SK-N-SH (cell line): ENCODE data around the gene SNX22. TPM values are rescaled to one million over a fixed set of nuclear protein-coding genes. Genes with fewer than 3 reads are reported as not detected.

ENCODE experiments used
- CTCF ChIA-PET: fragments of 300-600, 350-600 bp; formaldehyde crosslinking; extraction: SDS; loops from one replicate; lab custom pipeline; 2021; lab: Yijun Ruan, JAX
- POLR2A ChIA-PET: fragments of 350-600 bp; sonication (Branson Sonifier 250); formaldehyde crosslinking; extraction: SDS; loops from one replicate; lab custom pipeline; 2020; ENCODE audit warnings: antibody characterized with exemption, inconsistent platforms; lab: Yijun Ruan, JAX
- DNase-seq: peaks from one replicate; pipeline ENCODE4 v3.0.0; 2012
- H2AFZ ChIP-seq: fragments of 200-600 bp; sonication (generic); 2 replicates; pipeline ENCODE4 v1.8.1; 2016; ENCODE audit warnings: antibody characterized with exemption, mild to moderate bottlenecking, low read depth
- H3F3A ChIP-seq: fragments of 200-600 bp; sonication (generic); replicated peaks from 2 replicates; pipeline ENCODE3; 2016; ENCODE audit warnings: antibody characterized with exemption, mild to moderate bottlenecking; ENCODE audit not compliant: insufficient read depth
- H3K27ac ChIP-seq, 2 experiments: fragments of 200-500 bp in 1 of 2; fragments of 200-600 bp in 1 of 2; sonication (Bioruptor generic) in 1 of 2; sonication (generic), shearing (Covaris generic) in 1 of 2; 2 replicates each; pipeline versions ENCODE4 v1.5.1 to v1.6.1; 2014 to 2016; ENCODE audit warnings: low read depth in 2 of 2, inconsistent platforms in 1 of 2, low read length in 1 of 2, mild to moderate bottlenecking in 1 of 2, mixed read lengths in 1 of 2
- H3K27me3 ChIP-seq: fragments of 200-600 bp; sonication (generic), shearing (Covaris generic); 2 replicates; pipeline ENCODE4 v1.6.1; 2016; ENCODE audit warnings: mixed run types; ENCODE audit not compliant: insufficient read depth
- H3K36me3 ChIP-seq, 2 experiments: fragments of 200-500 bp in 1 of 2; fragments of 200-600 bp in 1 of 2; sonication (Bioruptor generic) in 1 of 2; sonication (generic) in 1 of 2; replicated peaks in 1 of 2; 2 replicates each; pipeline versions ENCODE3 to v1.5.1; 2014 to 2016; ENCODE audit warnings: low read length in 1 of 2, mild to moderate bottlenecking in 1 of 2; ENCODE audit not compliant: insufficient read depth in 2 of 2, control insufficient read depth in 1 of 2
- H3K4me1 ChIP-seq, 2 experiments: fragments of 200-500 bp in 1 of 2; fragments of 200-600 bp in 1 of 2; sonication (Bioruptor generic) in 1 of 2; sonication (generic), shearing (Covaris generic) in 1 of 2; 2 replicates each; pipeline versions ENCODE4 v1.5.1 to v1.6.1; 2014 to 2016; ENCODE audit warnings: low read depth in 1 of 2, low read length in 1 of 2, mixed run types in 1 of 2; ENCODE audit not compliant: insufficient read depth in 2 of 2, control insufficient read depth in 1 of 2
- H3K4me2 ChIP-seq: fragments of 200-600 bp; sonication (generic), shearing (Covaris generic); 2 replicates; pipeline ENCODE4 v1.6.1; 2017; ENCODE audit warnings: mixed run types
- H3K4me3 ChIP-seq, 2 experiments: fragments of 200-500 bp in 1 of 2; fragments of 200-600 bp in 1 of 2; sonication (Bioruptor generic) in 1 of 2; sonication (generic), shearing (Covaris generic) in 1 of 2; 2 replicates each; pipeline versions ENCODE4 v1.5.1 to v1.8.1; 2014 to 2016; ENCODE audit warnings: low read depth in 2 of 2, inconsistent platforms in 1 of 2, low read length in 1 of 2, mild to moderate bottlenecking in 1 of 2, mixed read lengths in 1 of 2, moderate library complexity in 1 of 2
- H3K79me2 ChIP-seq: fragments of 200-600 bp; sonication (generic); 2 replicates; pipeline ENCODE4 v1.8.1; 2017; ENCODE audit warnings: mild to moderate bottlenecking; ENCODE audit not compliant: insufficient read depth
- H3K9ac ChIP-seq: fragments of 200-600 bp; sonication (generic); 2 replicates; pipeline ENCODE4 v1.6.1; 2017; ENCODE audit warnings: mixed run types
- H3K9me2 ChIP-seq: fragments of 200-600 bp; sonication (generic); 2 replicates; pipeline ENCODE4 v1.6.1; 2017; ENCODE audit warnings: mixed run types
- H3K9me3 ChIP-seq: fragments of 200-600 bp; sonication (generic); 2 replicates; pipeline ENCODE4 v1.6.1; 2017; ENCODE audit warnings: mixed run types, mild to moderate bottlenecking, moderate library complexity
- H4K20me1 ChIP-seq: fragments of 200-600 bp; sonication (generic); 2 replicates; pipeline ENCODE4 v1.6.1; 2017; ENCODE audit warnings: mild to moderate bottlenecking, mixed run types; ENCODE audit not compliant: insufficient read depth
- ELF1 ChIP-seq: IDR thresholded peaks from 2 replicates; pipeline ENCODE4 v1.4.0; 2012
- EP300 ChIP-seq, 2 experiments: IDR thresholded peaks; 2 replicates each; pipeline versions ENCODE4 v1.4.0 to v1.6.1; 2012; ENCODE audit warnings: borderline replicate concordance in 1 of 2, low read depth in 1 of 2, low read length in 1 of 2
- EZH2phosphoT487 ChIP-seq: fragments of 200-600 bp; sonication (generic); IDR thresholded peaks from 2 replicates; pipeline ENCODE4 v1.6.1; 2017; ENCODE audit warnings: low read depth, mixed run types, mild to moderate bottlenecking, antibody characterized with exemption, moderate library complexity, borderline replicate concordance
- FOSL2 ChIP-seq: IDR thresholded peaks from 2 replicates; pipeline ENCODE4 v1.4.0; 2012; ENCODE audit warnings: low read depth, mild to moderate bottlenecking, moderate library complexity, borderline replicate concordance
- FOXJ3 ChIP-seq: sonication (generic); formaldehyde crosslinking; IDR thresholded peaks from 2 replicates; pipeline ENCODE4 v1.5.1; 2020; ENCODE audit warnings: mild to moderate bottlenecking, missing genetic modification reagents
- JUND ChIP-seq: IDR thresholded peaks from 2 replicates; pipeline ENCODE4 v1.4.0; 2012
- MXI1 ChIP-seq: IDR thresholded peaks from 2 replicates; pipeline ENCODE4 v1.6.1; 2012; ENCODE audit warnings: mild to moderate bottlenecking, low read depth, low read length, improper control_type of control experiment
- NFIC ChIP-seq: IDR thresholded peaks from 2 replicates; pipeline ENCODE4 v1.4.0; 2012; ENCODE audit warnings: borderline replicate concordance
- POLR2AphosphoS5 ChIP-seq: IDR thresholded peaks from 2 replicates; pipeline ENCODE4 v1.6.1; 2012; ENCODE audit warnings: low read depth, low read length
- RAD21 ChIP-seq: IDR thresholded peaks from 2 replicates; pipeline ENCODE4 v1.6.1; 2012; ENCODE audit warnings: mild to moderate bottlenecking, low read length
- SIN3A ChIP-seq: IDR thresholded peaks from 2 replicates; pipeline ENCODE4 v1.6.1; 2012; ENCODE audit warnings: low read depth, mild to moderate bottlenecking, low read length, moderate library complexity, borderline replicate concordance
- SMC3 ChIP-seq: IDR thresholded peaks from 2 replicates; pipeline ENCODE4 v1.6.1; 2012; ENCODE audit warnings: low read depth, low read length, improper control_type of control experiment
- TCF12 ChIP-seq: IDR thresholded peaks from 2 replicates; pipeline ENCODE4 v1.4.0; 2012
- WGBS: methylation state at CpG from one replicate; pipeline ENCODE4 v1.1.6; 2017; ENCODE audit warnings: low lambda C conversion rate; 5-methylcytosine and 5-hydroxymethylcytosine counted together
- polyA plus RNA-seq, 3 experiments: library from polyadenylated mRNA; depleted of rRNA; stranded (reverse); fragments of >200 nt; gene quantifications; 2 replicates each; pipeline ENCODE4 v1.2.3, GENCODE V29; 2012
- TF ChIP-seq, protein P1 (sequence below): IDR thresholded peaks from 2 replicates; pipeline ENCODE4; 2012
- TF ChIP-seq, protein P2 (sequence below): IDR thresholded peaks from 2 replicates; pipeline ENCODE4 v1.4.0; 2012; ENCODE audit warnings: low read depth, borderline replicate concordance
- TF ChIP-seq, protein P3 (sequence below): fragments of 150-350 bp; IDR thresholded peaks from 2 replicates; pipeline ENCODE4 v1.6.1; 2016; ENCODE audit warnings: mild to moderate bottlenecking, low read depth, low read length
- TF ChIP-seq, protein P4 (sequence below): IDR thresholded peaks from 2 replicates; pipeline ENCODE4 v1.4.0; 2012; ENCODE audit warnings: low read depth, borderline replicate concordance

SNX22 gene
- polyA plus RNA-seq, 1 of the 3 experiments (the other 2 are of a cell fraction), result 0.94 TPM

DNA sequence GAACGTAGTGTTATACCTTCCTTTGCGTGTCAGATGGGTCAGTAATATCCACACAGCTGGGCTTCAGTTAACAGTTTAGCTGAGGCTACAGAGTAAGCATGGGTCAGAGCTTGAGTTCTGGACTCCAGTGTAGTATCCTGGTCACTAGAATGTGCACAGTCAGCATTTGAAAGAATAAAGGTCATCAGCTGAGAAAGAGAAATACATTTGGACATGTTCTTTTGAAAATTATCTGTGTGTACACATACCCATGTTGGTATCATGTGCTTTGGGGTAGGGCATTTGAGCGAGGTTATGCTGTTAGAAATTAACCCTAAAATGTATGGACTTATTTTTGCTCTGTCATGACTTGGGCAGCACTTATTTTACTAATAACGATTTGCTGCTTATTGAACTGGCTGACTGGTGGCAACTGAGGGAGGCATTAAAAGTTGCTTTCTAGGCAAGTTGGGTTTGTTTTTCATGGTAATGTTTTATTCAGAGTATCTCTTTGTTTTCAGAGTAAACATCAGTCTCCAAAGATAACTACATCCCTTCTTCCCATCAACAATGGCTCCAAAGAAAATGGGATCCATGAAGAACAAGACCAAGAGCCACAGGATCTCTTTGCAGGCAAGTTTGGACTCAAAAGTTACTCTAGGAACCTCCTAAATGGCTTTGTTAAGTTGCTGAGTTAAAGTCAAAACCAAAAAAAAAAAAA is 39.3 kb upstream of the SNX22 start:
- no peak overlapping the region for H3K9ac ChIP-seq
- DNase-seq, result no peak
- H3K27ac ChIP-seq, result no peak overlapping the region
- peaks cover 34% of the 10 kb centered on the region for H4K20me1 ChIP-seq
- peaks cover 36 to 48% of the 10 kb centered on the region in 2 experiments for H3K36me3 ChIP-seq
- H3K9me2 ChIP-seq, result no peaks in the 10 kb centered on the region
- ChIA-PET CTCF (interaction anchor here (0.6 to 3.1 kb wide), 2 partner anchors 41 to 642 kb away, joined by 3 to 11 read pairs; no protein-coding TSS in a partner anchor), POLR2A (no interaction called here)
- WGBS, result 92% methylated on average over 4 of the region's 4 CpGs
- H3K9me3 ChIP-seq, result no peaks in the 10 kb centered on the region
- H3K4me3 ChIP-seq, result no peak overlapping the region
- H3F3A ChIP-seq, result no peaks in the 10 kb centered on the region
- no peak overlapping the region for H3K4me2 ChIP-seq
- peaks cover 59% of the 10 kb centered on the region for H3K79me2 ChIP-seq
- TF ChIP-seq EP300 (IDR thresholded peaks at IDR 0.05; ENCODE audit: borderline replicate concordance in 1 of 2, low read depth in 1 of 2, low read length in 1 of 2), result no peak
- TF ChIP-seq SIN3A, result no peak
- no peak for TF ChIP-seq MXI1
- TF ChIP-seq, protein P1, sequence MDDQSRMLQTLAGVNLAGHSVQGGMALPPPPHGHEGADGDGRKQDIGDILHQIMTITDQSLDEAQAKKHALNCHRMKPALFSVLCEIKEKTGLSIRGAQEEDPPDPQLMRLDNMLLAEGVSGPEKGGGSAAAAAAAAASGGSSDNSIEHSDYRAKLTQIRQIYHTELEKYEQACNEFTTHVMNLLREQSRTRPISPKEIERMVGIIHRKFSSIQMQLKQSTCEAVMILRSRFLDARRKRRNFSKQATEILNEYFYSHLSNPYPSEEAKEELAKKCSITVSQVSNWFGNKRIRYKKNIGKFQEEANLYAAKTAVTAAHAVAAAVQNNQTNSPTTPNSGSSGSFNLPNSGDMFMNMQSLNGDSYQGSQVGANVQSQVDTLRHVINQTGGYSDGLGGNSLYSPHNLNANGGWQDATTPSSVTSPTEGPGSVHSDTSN, result no peak
- TF ChIP-seq FOSL2, result no peak
- no peak for TF ChIP-seq FOXJ3 (CRISPR knock-in tag)
- TF ChIP-seq JUND, result no peak
- no peak for TF ChIP-seq TCF12
- TF ChIP-seq, protein P2, sequence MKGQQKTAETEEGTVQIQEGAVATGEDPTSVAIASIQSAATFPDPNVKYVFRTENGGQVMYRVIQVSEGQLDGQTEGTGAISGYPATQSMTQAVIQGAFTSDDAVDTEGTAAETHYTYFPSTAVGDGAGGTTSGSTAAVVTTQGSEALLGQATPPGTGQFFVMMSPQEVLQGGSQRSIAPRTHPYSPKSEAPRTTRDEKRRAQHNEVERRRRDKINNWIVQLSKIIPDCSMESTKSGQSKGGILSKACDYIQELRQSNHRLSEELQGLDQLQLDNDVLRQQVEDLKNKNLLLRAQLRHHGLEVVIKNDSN, result no peak
- TF ChIP-seq, protein P3, sequence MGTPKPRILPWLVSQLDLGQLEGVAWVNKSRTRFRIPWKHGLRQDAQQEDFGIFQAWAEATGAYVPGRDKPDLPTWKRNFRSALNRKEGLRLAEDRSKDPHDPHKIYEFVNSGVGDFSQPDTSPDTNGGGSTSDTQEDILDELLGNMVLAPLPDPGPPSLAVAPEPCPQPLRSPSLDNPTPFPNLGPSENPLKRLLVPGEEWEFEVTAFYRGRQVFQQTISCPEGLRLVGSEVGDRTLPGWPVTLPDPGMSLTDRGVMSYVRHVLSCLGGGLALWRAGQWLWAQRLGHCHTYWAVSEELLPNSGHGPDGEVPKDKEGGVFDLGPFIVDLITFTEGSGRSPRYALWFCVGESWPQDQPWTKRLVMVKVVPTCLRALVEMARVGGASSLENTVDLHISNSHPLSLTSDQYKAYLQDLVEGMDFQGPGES, result no peak
- TF ChIP-seq POLR2AphosphoS5, result no peak
- no peak for TF ChIP-seq RAD21
- TF ChIP-seq, protein P4, sequence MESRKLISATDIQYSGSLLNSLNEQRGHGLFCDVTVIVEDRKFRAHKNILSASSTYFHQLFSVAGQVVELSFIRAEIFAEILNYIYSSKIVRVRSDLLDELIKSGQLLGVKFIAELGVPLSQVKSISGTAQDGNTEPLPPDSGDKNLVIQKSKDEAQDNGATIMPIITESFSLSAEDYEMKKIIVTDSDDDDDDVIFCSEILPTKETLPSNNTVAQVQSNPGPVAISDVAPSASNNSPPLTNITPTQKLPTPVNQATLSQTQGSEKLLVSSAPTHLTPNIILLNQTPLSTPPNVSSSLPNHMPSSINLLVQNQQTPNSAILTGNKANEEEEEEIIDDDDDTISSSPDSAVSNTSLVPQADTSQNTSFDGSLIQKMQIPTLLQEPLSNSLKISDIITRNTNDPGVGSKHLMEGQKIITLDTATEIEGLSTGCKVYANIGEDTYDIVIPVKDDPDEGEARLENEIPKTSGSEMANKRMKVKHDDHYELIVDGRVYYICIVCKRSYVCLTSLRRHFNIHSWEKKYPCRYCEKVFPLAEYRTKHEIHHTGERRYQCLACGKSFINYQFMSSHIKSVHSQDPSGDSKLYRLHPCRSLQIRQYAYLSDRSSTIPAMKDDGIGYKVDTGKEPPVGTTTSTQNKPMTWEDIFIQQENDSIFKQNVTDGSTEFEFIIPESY, result no peak
- TF ChIP-seq ELF1, result no peak
- TF ChIP-seq EZH2phosphoT487, result no peak
- TF ChIP-seq SMC3, result no peak
- TF ChIP-seq NFIC, result no peak
- H3K4me1 ChIP-seq, result no peaks in the 10 kb centered on the region; a peak in 2 of 4 replicates
- H3K27me3 ChIP-seq, result no peaks in the 10 kb centered on the region
- no peak overlapping the region for H2AFZ ChIP-seq
